OCI-M2 (cell line): Measurements from ENCODE around the gene PSMF1.
"Not testable (repeated sequence)": the region's sequence is repeated elsewhere in the genome, so short reads cannot be mapped to it uniquely, and the experiment has no call there.

ENCODE experiments used
- DNase-seq: peaks from one replicate; lab custom pipeline; 2025; ENCODE audit not compliant: unreplicated experiment; lab: John Stamatoyannopoulos, UW

PSMF1 gene

DNA sequence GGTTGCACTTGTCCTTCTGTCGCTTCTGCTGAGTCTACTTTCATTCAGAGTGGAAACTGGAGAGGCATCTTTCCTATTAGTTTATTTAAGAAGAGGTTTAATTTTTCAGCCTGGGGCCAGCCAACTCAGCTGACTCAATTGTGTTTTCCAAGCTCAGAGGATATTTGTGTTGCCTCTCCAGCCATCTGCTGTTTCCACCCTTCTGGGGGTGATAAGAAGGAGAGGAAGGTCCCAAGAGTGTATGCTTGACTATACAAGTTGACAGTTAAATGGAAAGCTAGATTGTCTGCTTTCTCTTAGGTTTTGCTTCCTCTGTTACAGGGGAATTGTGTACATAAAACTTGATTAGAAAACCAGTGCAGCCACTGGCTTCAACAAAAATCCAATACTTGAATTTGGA is 3.0 kb downstream of the PSMF1 start:
- peak; percentile 50 for DNase-seq

DNA sequence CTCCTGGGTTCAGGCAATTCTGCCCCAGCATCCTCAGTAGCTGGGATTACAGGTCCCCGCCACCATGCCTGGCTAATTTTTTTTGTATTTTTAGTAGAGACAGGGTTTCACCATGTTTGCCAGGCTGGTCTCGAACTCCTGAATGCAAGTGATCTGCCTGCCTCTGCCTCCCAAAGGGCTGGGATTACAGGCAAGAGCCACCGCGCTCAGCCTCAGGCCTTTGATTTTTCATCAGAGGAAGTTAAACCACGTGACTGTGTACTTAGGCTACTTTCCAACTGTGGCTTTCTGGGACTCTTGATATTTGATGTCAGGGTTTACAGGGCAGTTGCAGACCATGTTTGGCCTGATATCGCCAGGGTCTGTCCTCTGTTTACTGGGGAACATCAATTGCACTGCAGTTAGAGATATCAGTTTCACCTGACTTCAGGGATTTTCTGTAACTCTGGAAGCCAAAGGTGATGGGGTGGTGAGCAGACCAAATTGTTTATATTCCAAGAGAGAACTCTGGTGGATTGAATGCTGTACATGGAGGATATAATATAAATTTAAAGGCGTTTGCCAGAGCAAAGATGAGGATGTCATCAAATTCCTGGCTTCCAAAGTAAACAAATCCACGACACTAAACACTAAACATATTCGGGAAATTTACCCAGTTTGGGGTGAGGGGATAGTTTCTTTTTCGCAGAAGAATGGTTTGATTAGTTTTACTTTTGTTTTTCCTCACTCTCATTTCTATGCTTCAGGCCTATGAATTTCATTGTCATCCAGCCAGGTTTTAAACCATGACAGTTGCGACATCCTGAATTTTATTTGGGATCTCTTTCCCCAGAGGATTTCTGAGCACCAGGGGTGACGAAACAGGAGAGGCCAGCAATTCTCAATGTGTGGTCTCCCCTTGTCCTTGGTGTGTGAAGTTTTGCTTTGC is 4.2 kb downstream of the PSMF1 start:
- DNase-seq = peak; percentile 59

DNA sequence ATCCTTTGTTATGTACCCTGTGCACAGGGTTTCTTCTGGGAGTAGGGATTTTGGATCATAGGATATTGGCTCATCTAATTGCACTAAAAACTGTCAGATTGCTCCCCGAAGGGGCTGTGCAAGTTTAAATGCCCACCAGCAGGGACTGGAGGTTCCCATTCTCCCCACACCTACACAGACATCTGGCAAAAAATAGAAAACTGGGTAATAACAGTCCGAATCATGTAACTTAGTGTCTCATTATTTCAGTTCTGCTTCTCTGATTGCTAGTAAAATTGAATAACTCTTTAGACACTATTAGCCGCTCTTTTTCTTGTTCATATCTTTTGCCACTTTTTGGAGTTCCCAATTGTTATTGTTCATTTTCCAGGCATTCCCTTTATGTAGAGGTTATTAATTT is 5.3 kb downstream of the PSMF1 start:
- DNase-seq = no peak

DNA sequence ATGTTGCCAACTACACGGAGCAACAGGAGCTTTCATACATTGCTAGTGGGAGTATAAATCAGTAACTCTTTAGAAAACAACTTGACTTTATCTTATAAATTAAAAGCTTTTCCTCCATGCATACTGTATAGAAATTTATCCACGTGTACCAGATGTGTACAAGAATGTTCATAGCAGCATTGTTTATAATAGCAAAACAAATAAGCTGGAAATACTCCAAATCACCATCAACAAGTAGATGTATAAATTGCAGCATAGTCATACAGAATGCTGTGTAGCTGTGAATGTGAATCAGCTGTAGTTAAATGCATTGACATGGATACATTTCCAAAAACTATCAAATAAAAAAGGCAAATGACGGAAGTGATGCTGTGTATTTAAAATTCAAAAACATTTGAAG is 6.0 kb downstream of the PSMF1 start:
- DNase-seq = no peak

DNA sequence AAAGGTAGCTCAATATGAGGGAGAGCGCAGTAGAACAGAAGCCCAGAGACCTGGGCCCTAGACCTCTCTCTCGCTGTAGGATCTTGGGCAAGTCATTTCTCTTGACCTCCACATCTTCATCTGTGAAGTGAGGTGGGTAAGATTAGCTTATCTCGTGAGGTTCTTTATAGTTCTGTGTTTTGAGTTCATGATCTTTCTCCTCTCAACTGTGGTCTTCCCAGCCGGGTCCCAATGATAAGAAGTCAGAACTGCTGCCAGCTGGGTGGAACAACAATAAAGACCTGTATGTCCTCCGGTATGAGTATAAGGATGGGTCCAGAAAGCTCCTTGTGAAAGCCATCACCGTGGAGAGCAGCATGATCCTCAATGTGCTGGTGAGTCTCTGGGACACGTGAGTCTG is 6.9 kb downstream of the PSMF1 start:
- no peak for DNase-seq

DNA sequence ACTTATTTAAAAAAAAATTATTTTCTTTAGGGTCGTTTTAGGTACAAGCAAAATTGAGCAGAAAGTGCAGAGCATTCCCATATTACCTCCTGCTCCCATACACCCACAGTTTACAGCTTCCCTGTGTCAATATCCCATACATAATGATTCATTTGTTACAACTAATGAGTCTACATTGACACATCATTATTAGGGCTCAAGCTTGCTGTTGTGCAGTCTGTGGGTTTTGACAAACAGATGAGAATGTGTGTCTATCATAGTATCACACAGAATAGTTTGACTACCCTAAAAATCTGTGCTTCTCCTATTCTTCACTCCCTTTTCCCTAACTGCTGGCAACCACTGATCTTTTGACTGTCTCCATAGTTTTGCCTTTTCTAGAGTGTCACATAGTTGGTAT is 9.4 kb downstream of the PSMF1 start:
- no peak for DNase-seq

DNA sequence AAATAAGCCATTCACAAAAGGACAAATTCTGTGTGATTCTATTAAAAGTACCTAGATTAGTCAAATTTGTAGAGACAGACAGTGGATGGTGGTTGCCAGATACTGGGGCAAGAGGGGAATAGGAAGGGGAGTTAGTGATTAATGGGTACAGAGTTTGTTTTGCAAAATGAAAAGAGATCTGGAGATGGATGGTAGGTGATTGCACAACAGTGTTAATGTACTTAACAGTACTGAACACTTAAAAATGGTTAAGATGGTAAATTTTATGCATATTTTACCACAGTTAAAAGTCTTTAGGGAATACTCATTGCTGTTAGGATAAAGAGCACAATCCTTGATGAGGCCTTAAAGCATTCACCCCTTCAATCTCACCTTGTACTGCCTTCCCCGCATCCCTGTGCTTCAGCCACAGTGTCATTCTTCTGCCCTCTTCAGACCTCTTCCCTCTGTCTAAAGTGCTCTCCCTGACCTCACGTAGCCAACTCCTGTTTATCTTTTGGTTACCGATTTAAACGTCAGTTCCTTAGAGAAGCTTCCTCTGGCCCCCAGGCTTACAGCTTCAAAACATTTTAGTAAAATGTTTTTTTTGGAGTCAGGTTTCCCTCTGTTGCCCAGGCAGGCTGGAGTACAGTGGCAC is 11.8 kb downstream of the PSMF1 start:
- no peak for DNase-seq

DNA sequence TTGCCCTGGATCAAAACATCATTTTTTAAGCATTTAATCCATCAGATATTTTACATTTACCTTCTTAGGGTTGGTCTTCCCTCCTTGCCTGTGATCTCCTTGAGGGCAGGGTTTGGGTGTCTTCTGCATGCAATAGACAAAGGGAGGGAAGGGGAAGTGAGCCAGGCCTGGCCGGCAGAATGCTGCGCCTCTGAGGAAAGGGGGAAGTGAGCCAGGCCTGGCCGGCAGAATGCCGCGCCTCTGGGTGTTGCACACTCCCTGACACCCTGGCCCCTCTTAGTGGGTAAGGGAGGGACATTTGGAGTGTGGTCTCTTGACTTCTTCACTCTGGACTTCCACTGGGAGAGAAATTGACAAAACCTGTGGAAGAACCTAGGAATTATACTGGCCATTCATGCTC is 12.4 kb downstream of the PSMF1 start:
- no peak for DNase-seq

DNA sequence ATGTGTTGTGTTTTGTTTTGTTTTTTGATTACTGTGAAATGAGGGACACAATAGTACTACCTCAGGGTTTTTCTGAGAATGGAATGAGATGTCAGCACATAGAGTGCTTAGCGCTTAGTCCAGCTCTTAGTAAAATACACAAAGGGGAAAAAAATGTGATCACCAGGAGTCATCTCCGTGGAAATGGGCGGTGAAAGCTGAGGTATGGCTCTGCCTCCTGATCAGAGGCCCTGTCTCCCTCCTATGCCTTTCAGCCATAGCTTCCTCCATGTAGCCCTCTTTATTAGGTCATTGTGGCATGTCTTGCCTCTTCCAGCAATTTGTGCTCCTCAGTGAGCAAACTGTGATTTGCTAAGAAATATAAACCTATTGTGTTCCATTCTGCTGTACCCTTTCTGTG is 13.0 kb downstream of the PSMF1 start:
- DNase-seq = no peak

DNA sequence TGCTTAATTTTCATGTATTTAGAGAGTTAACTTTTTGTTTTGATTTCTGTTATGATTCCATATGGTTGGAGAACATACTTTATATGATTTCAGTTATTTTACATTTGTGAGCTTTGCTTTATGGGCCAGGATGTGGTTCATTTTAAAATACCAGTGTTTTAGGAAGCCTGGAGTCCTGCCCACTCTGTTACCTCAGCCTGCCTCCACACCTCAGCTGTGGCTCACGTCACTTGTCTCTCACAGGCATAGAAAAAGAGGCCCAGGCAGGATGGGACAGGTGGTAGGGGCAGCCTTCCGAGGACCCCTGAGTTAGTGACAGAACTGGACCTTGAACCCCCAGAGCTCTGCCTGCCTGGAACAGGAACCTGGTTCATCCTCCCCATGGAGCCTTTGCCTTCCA is 16.0 kb downstream of the PSMF1 start:
- no peak for DNase-seq

DNA sequence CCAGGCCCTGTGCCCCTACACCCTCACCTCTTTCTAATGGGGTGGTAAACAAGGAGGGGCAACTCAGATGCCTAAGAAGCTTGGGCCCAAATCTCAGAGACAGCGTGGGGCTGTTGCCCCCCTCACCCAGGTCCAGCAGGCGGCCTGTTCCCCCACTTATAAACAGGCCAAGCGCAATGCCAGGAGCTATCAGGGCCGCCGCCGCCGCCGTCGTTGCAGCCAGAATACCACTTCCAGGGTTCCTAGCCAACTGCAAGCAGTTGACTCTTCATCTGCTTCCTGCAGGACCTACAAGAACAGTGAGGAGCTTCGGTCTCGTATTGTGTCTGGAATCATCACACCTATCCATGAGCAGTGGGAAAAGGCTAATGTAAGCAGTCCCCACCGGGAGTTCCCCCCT is 16.4 kb downstream of the PSMF1 start:
- DNase-seq = no peak

DNA sequence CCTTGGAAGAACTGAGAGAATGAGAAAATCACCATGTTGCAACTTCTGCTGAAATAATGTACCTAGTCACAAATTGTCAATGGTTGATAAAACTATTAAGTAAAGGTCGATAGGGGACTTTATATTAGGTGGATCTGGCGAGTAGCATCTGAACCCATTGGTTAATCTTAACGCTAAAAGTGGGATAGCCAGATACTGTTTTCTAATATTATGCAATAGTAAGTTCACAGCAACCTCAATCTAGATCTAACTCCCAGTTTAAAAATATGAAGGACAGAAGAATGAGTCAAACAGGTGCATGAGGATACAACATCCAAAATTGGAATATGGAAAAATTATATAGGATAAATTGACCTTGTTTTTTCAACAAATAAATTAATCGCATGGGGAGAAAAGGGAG is 18.8 kb downstream of the PSMF1 start:
- DNase-seq = no peak

DNA sequence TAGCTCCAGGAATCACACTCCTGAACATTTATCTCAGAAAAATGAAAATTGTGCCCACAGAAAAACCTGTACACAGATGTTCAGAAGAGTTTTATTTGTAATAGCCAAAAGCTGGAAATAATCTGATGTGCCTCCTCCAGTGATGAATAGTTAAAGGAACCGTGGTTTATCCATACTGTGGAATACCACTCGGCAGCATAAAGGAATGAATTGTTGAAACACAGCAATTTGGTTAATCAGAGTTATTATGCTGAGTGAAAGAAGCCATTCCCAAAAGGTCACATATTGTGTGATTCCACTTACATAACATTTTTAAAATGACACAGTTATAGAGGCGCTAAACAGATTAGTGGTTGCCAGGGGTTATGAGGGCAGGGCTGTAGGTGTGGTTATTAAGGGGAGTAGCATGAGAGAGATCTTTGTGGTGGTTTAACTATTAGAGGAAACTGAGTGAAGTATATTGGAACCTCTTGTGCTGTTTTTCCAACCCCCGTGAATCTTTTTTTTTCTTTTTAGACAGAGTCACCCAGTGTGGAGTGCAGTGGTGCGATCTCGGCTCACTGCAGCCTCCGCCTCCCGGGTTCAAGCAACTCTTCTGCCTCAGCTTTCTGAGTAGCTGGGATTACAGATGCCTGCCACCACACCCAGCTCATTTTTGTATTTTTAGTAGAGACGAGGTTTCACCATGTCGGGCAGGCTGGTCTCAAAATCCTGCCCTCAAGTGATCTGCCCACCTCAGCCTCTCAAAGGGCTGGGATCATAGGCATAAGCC is 26.2 kb downstream of the PSMF1 start:
- DNase-seq = no peak

DNA sequence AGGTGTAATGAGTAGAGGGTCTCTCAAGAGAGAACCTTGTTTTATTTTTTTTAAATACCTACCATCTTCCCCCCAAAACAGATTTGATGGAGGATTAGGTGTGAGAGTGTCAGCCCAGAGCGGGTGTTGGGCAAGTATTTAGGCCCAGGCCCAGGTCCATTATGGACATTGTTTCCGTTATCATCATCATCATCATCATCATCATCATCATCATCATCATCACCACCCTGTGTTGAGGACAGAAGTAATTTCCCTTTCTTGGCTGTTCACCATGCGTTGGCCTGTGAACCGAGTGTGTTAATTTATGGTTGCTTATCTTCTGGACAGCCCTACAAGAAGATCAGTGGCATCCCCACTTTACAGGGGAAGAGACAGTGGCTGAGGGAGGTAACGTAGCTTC is 28.6 kb downstream of the PSMF1 start:
- DNase-seq = no peak

DNA sequence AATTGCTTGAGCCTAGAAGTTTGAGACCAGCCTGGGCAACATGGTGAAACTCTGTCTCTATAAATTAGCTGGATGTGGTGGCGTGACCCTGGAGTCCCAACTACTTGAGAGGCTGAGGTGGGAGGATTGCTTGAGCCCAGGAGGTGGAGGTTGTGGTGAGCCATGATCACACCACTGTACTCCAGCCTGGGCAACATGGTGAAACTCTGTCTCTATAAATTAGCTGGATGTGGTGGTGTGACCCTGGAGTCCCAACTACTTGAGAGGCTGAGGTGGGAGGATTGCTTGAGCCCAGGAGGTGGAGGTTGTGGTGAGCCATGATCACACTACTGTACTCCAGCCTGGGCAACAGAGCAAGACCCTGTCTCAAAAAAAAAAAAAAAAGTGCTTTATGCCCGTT is 31.4 kb downstream of the PSMF1 start:
- DNase-seq = not testable (repeated sequence)

DNA sequence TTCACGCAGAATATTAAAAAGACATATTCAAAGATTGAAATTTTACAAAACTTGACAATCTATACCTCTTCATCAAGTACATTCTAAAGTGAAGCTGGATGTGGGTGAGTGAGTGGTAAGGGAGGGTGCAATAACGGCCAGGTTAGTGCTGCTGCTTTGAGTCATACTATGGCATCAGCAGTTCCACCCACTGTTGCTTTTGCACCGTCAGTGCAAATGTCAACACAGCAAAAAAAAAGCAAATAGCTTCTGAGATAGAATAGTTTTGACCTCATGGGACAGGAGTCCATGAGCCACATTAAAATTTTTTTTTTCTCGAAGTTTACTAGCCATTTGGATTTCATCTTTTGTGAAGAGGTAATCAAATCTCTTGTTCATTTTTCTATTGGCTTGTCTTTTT is 31.8 kb downstream of the PSMF1 start:
- DNase-seq = no peak

DNA sequence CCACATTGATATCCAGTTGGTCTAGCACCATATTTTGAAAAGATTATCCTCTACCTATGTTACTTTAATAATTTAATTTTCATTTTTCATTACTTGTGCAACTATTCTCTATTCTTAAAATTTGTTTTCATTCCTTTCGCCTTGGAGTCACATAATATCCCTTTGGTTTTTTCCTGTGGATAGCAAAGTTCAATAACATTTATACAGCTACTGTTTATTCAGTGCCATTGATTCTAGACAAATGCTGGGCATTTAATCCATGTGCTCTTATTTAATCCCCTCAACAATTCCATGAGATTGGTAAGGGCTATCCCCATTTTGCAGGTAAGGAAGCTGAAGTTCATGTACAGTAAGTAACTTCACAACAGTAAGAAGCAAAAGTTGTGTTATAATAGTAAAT is 32.6 kb downstream of the PSMF1 start:
- no peak for DNase-seq

DNA sequence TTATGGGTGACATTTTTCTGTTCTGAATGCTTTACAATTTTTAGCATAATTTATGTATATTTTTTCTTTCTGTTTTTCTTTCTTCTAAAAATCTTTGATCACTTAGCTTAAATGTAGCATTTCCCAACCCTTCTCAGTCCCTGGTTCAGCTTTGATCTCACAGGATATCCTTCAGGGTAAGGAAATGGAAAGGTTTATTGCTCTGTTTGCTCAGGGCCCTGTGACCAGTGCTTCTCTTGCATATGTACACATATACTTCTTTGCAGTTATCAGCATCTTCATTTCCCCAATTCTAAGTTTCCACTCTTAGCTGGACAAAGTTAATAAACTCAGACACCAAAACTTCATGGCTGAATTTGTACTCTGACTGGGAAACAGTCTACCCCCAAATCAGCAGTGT is 35.8 kb downstream of the PSMF1 start:
- no peak for DNase-seq

DNA sequence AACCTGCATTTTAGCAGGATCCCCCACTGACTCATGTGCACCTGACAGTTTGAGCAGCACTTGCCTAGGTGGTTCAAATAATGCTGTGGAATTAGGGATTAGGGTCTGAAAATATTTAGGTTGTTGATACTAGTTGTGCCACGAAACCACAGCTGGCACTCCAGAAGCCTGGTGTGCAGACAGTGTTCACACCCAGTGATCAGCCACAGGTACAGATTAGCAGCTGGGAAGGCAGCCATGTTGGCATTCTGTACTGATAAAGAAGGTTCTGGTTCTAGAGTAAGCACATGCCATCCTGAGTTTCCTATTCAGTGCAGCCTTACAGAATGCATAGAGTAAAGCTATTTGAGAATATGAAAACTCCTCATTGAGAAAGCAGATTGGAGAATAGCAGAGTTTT is 36.3 kb downstream of the PSMF1 start:
- DNase-seq = no peak

DNA sequence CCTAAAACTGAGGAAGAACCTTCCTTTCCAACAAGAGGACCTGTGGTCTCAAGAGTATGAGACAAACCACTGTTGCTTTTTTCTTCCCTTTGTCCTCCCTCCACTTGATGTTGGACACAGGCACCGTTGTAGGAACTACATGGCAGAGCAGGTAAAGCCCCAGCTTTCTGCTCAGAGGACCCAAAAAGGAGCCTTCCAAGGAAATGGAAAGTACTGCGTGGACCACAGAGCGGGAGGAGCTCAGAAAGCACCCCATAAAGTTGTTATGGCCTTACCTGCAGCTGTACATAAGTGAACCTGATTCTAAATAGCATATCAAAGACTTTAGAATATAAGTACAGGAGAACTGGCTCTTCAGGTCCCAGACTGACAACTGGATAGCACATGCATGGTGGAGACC is 36.9 kb downstream of the PSMF1 start:
- DNase-seq = no peak

DNA sequence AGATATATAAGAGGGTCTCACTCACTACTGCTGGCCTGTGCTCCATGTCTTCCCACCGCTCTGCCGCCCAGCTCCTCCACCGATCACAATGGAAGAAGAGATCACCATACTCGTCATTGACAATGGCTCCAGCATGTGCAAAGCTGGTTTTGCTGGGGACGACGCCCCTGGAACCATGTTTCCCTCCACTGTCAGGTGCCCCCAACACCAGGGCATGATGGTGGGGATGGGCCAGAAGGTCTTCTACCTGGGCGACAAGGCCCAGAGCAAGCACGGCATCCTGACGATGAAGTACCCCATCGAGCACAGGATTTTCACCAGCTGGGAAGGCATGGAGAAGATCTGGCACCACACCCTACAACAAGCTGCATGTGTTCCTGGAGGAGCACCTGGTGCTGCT is 42.1 kb downstream of the PSMF1 start:
- DNase-seq = no peak

DNA sequence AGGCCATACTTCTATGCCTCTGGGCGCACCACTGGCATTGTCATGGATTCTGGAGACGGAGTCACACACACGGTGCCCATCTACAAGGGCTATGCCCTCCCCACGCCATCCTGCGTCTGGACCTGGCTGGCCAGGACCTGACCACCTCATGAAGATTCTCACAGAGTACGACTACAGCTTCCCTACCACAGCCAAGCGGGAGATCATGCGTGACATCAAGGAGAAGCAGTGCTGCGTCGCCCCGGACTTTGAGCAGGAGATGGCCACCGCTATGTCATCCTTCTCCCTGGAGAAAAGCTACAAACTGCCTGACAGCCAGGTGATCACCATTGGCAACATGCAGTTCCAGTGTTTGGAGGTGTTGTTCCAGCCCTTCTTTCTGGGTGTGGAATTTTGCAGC is 42.6 kb downstream of the PSMF1 start:
- no peak for DNase-seq
